ENCODE results near the gene SNX4.
"Not testable (repeated sequence)": the region's sequence is repeated elsewhere in the genome, so short reads cannot be mapped to it uniquely, and the experiment has no call there.

SNX4 gene

DNA sequence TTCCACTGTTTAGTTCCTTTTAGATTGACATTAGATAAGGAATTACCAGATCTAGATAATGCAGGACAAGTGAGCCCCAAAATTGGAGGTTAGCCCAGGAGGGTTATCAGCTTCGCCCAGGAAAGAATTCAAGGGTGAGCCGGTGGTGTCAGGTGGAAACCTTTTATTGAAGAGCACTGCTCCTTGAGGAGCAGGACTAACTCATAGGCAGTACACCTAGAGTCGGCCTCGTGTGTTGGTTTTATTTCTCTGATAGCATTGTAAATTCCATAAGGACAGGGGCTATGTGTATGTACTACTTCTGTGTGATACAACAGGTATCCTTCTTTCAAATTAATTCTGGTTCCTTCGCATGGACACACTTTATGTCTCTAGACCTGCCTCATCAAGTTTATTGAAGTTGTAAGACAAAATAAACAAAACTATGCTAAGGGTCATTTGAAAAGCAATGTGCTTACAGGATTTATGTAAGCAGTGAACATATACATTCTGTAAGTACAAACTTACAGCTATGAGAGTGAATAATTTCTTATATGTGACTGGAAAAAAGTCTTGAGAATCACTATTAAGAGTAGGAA is 57.2 kb downstream of the SNX4 start:
- DNase-seq (ENCODE audit: low read depth), result no peak

DNA sequence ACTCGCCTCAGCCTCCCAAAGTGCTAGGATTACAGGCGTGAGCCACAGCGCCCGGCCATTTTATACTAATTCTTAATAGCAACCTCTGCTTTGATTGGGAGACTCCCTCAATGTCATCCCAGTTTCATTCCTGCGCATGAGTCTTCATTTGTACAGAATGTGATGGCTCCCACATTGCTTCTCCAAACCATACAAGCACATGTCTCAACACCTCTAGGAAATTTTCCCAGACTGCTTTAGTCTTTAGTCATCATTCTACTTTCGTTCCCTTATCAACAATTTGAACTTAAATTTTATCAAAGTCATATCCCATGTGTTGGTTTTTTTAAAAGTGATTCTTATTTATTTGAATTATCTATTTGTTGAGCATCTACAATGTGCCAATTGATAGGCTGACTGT is 58.1 kb downstream of the SNX4 start:
- DNase-seq (ENCODE audit: low read depth), result no peak

DNA sequence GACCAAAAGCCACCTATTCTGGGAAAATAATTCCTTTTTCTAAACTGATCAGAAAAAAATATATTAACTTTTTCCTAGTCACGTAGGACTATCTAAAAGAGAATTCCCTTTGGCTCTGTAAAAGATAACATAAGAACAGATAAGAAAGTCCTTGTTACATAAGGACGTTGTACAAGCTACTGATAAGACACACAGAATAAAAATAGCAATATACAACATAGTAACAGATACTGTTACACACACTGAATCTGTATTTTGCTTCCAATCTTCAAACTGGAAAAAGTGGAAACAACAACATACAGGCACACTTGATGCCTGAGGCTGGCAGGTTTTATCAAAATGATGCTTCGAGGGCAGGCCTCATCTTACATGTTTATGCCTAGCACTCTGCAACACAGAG is 59.8 kb downstream of the SNX4 start:
- DNase-seq (ENCODE audit: low read depth), result no peak

DNA sequence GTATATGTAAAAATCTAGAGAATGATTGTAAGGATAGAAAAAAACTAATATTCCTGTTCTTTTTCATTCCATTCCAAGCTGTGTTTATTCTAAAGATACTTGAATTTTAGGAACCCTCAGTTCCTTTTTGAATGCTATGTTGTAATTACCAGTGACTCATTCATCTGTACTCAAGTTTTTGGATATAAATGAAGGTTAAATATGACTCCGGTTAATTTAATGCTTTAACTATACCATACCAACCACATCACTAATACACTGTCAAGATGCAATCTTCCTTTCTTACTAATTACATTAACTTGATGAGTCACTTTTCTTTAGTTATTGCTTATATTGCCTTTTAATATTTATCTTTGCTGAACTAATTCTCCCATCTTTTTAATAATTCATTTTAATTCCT is 76.1 kb downstream of the SNX4 start:
- DNase-seq (ENCODE audit: low read depth), result peak; percentile 76

DNA sequence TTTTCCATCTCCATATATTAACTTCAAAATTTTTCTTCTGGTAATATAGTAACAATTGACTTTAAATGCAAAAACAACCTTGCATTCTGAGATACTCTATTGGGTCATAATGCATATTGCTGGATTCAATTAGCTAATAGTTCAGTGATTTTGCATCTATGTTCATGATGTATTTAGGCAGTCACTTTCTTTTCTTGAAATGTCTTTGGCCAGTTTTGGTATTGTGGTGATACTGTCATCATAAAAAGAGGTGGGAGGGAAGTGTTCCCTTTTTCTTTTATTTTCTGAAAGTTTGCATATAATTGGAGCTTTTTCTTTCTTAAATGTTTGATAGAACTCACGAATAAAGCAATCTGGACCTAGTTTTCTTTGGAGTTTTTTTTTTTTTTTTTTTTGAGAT is 77.5 kb downstream of the SNX4 start:
- DNase-seq (ENCODE audit: low read depth), result no peak

DNA sequence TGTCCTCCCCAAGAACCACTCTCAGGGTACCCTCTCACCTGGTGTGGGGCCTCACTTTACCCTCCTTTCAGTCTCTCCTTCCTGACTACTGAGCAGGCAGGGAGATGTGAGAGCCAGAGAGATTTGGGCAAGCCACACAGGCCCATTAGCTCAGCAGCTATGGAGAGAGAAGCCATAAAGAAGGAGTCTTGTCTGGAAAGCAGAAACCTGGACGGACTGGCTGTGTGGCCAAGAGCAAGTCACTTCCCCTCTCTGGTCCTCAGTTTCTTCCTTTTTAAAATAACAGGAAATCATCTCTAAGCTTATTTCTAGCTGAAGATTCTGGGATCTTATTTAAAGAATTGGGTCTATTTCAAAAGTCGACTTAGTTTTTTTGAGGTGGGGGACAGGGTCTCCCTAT is 79.0 kb downstream of the SNX4 start:
- DNase-seq (ENCODE audit: low read depth), result no peak

DNA sequence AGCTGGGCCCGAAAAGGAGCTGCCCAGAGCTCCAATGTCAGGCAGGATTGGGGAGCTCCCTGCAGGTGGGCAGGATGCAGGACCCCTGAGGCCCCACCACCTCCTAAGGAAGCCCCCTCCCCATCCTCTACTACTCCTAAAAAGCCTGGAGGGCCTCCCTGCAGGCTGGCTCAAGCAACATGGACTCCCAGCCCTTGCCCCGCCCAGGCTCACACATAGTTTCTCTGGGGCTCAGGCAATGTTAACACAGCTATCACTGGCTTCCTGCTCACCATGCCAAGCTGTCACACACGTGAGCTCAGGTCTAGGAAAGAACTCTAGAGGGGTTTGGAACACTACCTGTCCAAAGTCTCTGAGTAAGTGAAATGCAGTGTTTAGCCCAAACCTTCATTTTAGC is 79.4 kb downstream of the SNX4 start:
- no peak for DNase-seq (ENCODE audit: low read depth)

DNA sequence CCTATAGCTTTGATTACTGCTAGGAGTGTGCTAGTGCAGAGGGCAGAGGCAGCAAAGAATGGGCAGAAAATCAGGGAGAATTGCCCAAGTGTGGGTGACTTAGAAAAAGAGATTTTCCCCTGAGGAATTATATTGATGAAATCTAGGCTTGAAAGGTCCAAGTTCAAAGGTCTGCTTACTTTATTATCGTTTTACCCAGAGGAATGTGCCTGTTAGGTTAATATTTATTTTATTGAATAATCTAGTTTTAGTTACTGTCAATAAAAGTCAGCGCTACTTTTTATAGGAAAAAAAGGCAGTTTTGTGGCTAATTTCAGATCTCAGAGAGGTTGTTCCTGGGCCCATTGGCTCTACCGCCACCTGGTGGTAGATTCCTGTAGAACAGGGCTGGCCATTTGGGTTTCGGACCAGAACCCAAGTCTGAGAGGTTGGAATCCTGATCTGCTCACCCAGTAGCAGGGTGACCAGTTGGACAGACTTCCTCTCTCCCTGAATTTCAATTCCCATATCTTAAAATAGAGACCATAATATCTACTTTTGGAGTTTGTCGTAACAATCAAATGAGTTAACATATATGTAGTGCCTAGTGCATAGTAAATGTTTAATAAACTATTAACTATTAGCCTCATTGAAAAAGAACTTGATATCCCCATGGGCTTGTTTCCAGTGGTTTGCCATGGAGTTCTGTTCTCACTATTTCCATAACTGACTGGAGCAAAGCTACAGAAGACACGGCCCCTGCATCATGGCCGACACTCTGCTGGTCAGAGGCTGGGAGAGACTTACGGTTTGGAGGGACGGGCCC is 82.2 kb downstream of the SNX4 start:
- DNase-seq (ENCODE audit: low read depth), result peak; percentile 63

DNA sequence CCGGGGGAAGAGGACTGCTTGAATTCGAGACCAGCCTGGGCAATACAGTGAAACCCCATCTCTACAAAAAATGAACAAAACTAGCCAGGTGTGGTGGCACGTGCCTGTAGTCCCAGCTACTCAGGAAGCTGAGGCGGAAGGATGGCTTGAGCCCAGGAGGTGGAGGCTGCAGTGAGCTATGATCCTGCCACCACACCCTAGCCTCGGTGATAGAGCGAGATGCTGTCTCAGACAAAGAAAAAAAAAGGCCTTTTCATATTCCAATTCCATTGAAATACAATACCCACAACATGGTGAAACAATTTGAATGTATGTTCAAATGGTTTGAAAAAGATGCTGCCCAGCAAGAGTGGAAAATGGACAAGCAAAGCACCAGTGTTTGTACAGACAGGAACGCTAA is 83.1 kb downstream of the SNX4 start:
- no peak for DNase-seq (ENCODE audit: low read depth)

DNA sequence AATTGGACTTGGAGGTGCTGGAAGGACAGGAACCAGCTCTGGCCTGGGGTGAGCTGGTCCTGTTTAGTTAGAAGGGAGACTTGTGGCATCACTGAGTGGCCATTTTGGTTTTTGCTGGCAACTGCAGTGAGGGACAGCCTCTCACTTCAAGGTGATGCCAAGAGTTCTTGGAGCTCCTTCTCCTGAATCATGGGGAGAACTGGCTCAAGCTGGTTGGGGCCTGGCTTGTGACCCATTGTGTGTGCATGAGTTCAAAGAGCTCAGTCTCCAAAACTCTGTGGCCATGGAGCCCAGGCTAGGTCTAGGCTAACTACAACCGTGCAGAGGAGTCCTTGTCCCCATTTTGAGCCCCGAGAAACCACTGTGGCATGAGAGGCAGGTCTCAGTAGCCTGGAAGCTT is 84.8 kb downstream of the SNX4 start:
- DNase-seq (ENCODE audit: low read depth), result no peak

DNA sequence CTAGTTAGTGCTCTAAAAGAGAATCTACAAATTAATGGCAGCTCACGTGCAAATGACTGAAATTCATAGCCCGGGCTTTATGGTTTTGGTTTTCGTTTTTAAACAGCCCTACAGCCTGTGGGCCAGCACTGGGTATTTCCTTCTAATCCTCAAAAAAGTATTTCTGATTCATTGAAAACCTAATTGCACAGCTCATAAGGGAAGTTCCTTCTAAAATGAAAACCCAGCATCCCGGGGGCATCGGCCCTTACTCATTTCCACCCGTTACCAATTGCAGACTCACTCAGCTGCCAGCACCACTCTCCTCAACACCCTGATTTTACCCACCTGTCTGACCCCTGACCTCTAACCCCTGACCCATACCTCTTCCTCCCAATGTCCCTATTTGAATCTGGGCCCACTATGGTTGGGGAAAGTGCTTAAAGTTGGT is 85.4 kb downstream of the SNX4 start:
- DNase-seq (ENCODE audit: low read depth), result no peak

DNA sequence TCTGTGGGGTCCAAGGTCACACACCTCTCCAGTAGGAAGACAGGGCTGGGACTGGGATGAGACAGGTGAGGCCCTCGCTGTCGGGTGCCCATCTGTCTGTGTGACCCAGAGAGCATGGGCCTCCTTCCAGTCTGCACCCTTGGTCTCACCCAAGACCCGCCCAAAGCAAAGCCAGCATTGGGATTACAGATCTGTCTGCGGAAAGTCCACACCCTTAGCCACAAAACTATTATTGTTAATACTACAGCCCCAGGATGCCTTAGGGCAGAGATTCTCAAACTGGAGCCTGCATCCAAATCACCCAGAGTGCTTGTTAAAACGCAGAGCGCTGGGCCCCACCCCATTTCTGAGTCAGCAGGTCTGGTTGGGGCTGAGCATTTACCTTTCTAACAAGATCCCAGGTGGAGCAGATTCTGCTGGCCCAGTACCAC is 86.4 kb downstream of the SNX4 start:
- peak; percentile 15 for DNase-seq (ENCODE audit: low read depth)

DNA sequence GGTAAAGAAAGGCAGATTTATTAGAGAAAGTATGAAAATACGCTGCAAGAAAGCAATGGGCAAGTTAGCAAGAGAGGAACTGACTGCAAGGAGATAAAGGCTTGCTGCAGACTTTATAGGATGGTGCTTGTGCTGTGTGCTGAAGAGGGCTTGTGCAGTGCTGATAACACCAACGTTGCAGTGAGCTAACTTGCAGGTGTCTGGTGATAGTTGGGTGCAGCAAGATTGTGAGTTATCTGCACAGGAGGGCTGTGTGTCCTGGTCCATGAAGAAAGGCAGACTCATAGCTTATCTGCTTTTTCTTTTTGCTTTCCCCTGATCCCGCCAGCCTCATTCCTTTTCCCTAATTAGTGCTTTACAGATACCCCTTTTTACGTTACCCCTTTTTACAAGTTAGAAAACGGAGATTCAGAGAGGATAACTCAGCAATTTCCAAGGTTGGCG is 86.9 kb downstream of the SNX4 start:
- DNase-seq (ENCODE audit: low read depth), result no peak

DNA sequence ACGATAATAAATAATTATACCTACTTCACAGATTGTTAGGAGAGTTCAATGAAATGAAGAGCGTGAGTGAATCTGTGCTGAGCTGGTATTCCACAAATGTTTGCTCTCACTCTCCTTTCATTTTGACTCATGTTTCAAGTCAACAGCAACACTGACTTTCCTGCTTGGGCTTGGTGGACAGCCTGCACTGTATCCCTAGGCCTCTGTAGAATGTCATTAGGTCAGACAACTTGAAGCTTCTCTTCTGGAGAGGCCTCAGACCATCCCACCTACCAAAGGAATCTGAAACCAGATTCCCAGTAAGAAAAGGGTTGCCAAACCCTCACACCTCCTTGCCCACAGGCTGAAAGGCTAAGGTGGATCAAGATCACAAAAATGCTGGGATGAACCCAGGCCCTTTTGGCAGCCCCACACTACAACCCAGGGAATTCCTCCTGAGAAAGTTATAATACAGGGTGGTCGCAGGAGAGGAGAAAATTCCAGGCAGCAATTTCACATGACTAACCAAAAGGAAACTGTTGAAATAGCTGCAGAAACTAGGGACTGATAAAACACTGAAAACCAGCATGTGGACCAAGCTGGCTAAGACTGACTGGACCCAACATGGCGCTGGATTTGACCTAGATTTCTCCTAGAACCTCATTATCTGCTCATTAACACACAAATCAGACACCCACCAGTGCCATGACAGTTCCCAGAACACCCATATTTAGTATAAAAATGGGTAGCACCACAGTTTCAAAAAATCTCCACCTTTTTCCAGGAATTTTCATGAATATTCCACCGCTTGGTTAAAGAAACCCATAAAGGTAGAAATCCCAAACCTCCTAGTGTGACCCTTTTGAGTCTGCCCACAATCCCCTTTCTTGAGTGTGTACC is 87.9 kb downstream of the SNX4 start:
- no peak for DNase-seq (ENCODE audit: low read depth)

DNA sequence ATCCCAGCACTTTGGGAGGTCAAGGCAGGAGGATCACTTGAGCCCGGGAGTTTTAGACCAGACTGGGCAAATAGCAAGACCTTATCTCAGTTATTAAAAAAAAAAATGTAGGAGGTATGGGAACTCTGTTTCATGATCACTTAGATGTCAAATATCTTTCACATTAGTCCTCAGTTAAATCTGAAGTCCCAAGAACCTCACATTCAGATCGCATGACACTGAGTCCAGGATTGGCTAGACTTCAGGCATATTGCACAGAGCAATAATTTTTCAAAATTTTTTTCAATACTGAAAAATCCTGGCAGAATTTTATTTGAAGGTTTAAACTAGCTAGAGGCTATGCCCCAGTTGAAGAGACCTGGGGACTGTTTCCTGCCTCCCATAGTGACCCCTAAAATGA is 88.6 kb downstream of the SNX4 start:
- peak; percentile 62 for DNase-seq (ENCODE audit: low read depth)

DNA sequence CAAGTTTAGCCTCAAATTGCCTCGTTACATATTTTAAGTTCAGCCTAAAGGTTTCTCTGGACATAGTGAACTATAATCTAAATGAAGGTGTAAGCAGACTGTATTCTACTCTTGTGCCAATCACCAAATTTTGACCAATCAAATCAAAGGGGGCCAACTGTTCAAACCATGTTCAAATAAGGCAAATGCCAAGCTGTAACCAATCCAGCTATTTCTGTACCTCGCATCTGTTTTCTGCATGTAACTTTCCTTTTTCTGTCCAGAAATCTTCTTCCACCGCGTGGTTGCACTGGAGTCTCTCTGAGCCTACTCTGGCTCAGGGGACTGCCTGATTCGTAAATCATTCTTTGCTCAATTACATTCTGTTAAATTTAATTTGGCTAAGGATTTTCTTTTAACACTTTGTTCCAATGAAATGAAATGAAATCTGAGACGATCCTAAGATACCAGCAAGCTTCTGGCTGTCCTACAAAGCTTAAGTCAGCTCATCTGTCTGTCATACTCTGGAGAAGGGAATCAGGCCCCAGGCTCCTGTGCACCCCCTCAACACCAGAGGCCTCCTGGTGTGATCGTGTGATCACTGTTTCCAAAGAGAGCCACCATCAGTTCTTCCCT is 91.7 kb downstream of the SNX4 start:
- no peak for DNase-seq (ENCODE audit: low read depth)

DNA sequence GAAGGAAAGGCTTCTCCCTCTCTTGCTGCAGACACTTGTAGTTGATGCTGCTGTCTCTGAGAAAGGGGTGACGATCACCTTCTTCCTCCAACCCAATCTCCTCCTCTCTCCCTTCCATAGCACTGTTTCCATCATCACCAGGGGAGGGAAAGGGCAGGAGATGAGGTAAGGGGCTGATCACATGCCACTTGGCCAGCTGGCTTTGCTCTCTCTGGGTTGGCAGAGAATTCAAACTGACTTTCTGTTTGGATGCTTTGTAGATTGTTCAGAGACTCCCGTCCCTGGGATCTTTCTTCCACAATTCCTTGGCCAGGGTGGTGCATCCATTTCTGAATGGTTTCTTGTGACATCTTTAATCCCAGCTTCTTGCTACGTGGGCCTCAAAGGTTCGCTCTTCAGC is 101.7 kb downstream of the SNX4 start:
- DNase-seq (ENCODE audit: low read depth), result no peak

DNA sequence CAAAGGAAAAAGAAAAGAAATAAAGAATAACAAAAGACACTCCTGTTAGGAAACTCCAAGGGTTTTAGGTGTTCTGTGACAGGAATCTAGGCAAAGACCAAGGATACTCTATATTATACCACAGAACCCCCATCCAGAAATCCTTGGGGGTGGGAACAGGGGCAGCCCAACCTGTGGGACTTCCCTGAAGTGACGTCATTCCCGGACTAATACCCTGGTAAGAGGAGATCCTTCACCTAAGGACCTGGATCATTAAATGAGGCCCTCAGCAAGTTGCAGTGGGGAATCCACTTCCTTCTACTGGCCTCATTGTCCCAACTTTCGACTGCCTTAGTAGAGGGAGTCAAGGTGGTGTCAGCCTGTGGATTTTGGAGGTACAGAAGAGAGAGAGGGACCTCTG is 103.8 kb downstream of the SNX4 start:
- DNase-seq (ENCODE audit: low read depth), result no peak

DNA sequence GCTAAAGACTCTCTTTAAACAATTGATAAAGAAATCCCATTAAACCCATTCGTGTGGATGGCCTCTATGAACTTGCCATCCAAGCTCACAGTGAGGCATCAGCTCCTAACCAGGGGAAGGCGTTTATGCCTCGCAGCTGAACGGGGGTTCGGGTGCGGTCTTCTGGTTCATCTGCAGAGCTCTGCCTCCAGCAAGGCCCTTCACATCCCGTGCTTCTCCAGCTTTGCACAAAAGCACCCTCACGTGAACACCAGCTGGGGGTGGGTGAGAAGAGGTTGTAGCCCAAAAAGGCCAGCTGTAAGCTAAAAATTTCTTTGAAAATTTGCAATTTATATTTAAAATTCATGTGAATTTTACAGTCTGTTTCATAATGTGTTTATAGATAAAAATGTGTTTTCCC is 105.3 kb downstream of the SNX4 start:
- no peak for DNase-seq (ENCODE audit: low read depth)

DNA sequence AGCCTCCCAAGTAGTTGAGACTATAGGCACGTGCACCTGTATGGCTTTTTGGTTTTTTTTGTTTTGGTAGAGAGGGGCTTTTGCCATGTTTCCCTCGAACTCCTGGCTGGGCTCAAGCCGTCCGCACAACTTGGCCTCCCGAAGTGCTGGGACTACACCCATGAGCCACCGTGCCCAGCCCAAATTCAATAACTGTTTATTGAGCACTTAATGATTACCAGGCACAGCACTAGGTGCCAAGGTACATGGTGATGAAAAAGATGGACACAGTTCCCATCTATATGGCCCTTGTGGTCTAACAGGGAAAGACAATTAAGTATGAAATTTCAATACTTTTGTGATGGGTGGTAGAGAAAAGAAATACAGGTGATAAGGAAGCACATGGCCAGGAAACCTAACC is 109.1 kb downstream of the SNX4 start:
- DNase-seq (ENCODE audit: low read depth), result no peak

DNA sequence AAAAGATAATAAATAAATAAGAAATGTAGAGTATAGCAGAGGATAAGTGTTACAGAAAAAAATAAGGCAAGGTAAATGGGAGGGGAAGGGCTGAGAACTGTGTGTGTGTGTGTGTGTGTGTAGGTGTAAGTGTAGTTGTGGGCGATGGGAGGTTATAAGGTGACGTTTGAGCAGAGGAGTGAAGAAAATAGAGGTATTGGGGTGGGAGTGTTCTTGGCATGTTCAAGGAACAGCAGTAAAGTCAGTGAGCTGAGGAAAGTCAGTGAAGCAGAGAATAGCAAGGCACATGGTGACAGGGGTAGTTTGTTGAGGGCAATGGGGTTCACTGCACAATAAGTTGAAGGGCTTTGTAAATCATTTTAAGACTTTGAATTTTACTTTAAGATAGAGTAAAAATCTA is 113.9 kb downstream of the SNX4 start:
- no peak for DNase-seq (ENCODE audit: low read depth)

DNA sequence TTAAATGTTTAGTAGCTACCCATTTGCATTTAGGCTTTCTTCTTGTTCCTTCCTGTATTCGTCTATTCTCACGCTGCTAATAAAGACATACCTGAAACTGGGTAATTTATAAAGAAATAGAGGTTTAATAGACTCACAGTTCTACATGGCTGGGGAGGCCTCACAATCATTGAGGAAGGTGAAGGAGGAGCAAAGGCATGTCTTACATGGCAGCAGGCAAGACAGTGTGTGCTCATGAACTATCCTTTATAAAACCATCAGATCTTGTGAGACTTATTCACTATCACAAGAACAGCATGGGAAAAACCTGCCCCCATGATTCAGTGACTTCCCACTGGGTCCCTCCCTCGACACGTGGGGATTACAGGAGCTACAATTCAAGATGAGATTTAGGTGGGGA is 114.5 kb downstream of the SNX4 start:
- DNase-seq (ENCODE audit: low read depth), result not testable (repeated sequence)

DNA sequence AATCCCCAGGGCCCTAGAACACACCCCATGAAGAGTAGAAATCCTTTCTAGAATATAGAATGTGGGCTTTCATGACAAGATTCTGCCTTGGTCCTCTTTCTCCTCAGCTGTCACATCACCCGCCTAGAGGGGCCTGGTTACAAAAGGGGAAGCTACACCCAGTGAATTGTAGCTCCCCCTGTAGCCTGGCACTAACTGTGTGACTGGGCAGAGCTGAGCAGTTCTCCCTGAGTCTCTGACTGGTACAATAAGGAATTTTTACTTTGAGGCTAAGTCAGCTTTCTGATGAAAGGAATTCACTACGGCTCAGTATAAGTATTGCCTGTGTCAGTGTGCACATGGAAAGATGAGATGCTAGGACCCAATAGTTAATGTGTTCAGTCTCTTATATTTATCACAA is 116.2 kb downstream of the SNX4 start:
- DNase-seq (ENCODE audit: low read depth), result peak; percentile 49
